ENCODE results near the gene ALDH5A1. TPM values are rescaled to one million over a fixed set of nuclear protein-coding genes. Genes with fewer than 3 reads are reported as not detected.

ALDH5A1 gene
- total RNA-seq, 2 donors from 2014 or later, result 8.0 to 14.7 TPM

DNA sequence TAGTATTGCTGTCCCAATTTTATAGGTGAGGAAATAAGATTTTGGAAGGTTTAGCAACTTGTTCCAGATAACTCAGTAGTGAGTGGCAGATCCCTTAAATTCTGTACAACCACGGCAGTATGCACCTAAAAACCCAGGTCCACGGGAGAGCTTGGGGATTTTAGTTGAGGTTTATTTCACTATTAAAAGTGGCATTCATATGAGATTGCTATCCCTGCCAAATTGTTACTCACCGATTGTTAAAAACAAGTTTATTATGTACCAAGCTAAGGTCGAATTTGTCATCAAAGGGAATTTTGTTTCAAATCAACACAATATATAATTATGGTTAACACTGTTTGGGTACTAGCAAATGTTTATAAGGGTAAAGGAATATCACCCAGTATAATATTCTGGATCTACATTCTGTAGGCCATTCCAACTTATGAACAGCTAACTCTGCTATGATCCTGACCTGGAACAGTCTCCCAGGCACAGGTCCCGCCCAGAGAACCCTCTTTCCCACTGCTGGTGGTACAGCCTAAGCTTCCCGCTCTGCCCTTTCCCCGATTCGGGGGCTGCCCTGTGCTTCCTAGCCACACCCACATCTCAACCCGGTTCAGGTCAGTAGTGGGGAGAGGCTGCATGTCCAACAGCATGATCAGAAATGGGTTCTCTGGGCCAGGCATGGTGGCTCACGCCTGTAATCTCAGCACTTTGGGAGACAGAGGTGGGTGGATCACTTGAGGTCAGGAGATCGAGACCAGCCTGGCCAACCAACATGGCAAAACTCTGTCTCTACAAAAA lies 30.3 kb upstream of the ALDH5A1 start:
- Mint-ChIP-seq H3K9me3 (no peaks in the 10 kb centered on the region), H3K4me3 (no peak overlapping the region), H3K36me3 (ENCODE audit: insufficient read depth in 2 of 2) (no peaks in the 10 kb centered on the region), H3K27ac (no peak overlapping the region), H3K27me3 (ENCODE audit: low read depth) (no peaks in the 10 kb centered on the region), H3K4me1 (ENCODE audit: low read depth) (no peaks in the 10 kb centered on the region)
- DNase-seq (no peak), ATAC-seq (replicated peaks in 1 of 2) (no peak)

GRCh38 chr6:24469811-24470210 lies 25.0 kb upstream of the ALDH5A1 start:
- Mint-ChIP-seq H3K27ac (no peak overlapping the region), H3K36me3 (ENCODE audit: insufficient read depth in 2 of 2) (no peaks in the 10 kb centered on the region), H3K4me1 (ENCODE audit: low read depth) (no peaks in the 10 kb centered on the region), H3K9me3 (no peaks in the 10 kb centered on the region), H3K27me3 (ENCODE audit: low read depth) (no peaks in the 10 kb centered on the region), H3K4me3 (no peak overlapping the region)
- no peak for DNase-seq
- ATAC-seq (replicated peaks in 1 of 2), result no peak

DNA sequence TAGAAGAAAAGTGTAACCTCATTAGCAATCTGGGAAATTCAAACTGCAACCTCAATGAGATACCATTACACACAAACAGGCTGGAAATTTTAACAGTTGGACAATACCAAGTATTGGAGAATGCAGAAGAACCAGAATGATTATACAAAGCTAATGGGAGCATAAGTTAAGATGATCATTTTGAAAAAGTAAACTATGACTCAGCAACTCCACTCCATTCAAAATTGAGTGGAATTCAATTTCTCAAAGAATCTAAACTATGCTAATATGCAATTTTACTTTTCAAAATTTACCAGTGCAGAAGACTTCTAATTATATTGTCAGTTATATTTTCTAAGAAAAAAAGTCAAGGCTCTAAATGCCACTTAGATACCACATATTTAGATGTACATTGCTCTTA lies 22.6 kb upstream of the ALDH5A1 start:
- H3K4me1 Mint-ChIP-seq (ENCODE audit: low read depth), result no peaks in the 10 kb centered on the region
- H3K27me3 Mint-ChIP-seq (ENCODE audit: low read depth), result no peaks in the 10 kb centered on the region
- H3K36me3 Mint-ChIP-seq (ENCODE audit: insufficient read depth in 2 of 2), result no peaks in the 10 kb centered on the region
- DNase-seq (no peak), ATAC-seq (replicated peaks in 1 of 2) (no peak)
- no peak overlapping the region for H3K4me3 Mint-ChIP-seq
- no peak overlapping the region for H3K27ac Mint-ChIP-seq
- no peaks in the 10 kb centered on the region for H3K9me3 Mint-ChIP-seq

DNA sequence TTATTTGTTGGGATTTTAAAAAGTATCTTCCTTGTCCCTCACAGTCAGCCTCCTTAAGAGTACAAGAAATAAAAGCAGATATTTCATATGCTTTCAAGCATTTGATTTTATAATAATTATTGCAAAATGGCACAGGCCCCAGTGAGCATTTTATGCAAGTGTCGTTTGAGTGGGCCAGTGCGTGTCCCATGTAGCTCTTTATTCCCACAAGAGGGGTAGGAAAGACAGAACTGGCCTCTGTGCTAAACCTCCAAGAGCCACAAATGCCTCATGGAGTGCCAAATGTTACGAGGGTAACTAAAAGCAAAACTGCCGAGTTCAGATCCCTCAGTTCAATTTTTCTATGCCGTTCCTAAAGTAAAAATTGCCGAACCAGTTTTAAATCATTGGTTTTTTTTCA lies 18.1 kb upstream of the ALDH5A1 start:
- Mint-ChIP-seq H3K4me1 (ENCODE audit: low read depth) (no peaks in the 10 kb centered on the region), H3K9me3 (no peaks in the 10 kb centered on the region), H3K27me3 (ENCODE audit: low read depth) (no peaks in the 10 kb centered on the region), H3K4me3 (no peak overlapping the region), H3K27ac (no peak overlapping the region), H3K36me3 (ENCODE audit: insufficient read depth in 2 of 2) (no peaks in the 10 kb centered on the region)
- ATAC-seq (replicated peaks in 1 of 2) (no peak), DNase-seq (no peak)

GRCh38 chr6:24477070-24477469 lies 17.7 kb upstream of the ALDH5A1 start:
- no peaks in the 10 kb centered on the region for H3K27me3 Mint-ChIP-seq (ENCODE audit: low read depth)
- ATAC-seq (replicated peaks in 1 of 2) (no peak), DNase-seq (no peak)
- no peak overlapping the region for H3K27ac Mint-ChIP-seq
- no peaks in the 10 kb centered on the region for H3K4me1 Mint-ChIP-seq (ENCODE audit: low read depth)
- no peak overlapping the region for H3K4me3 Mint-ChIP-seq
- H3K36me3 Mint-ChIP-seq (ENCODE audit: insufficient read depth in 2 of 2), result no peaks in the 10 kb centered on the region
- H3K9me3 Mint-ChIP-seq, result no peaks in the 10 kb centered on the region

- ATAC-seq (replicated peaks in 1 of 2) (no peak), DNase-seq (no peak)
- Mint-ChIP-seq H3K27me3 (ENCODE audit: low read depth) (no peaks in the 10 kb centered on the region), H3K9me3 (no peaks in the 10 kb centered on the region), H3K4me3 (no peak overlapping the region), H3K36me3 (ENCODE audit: insufficient read depth in 2 of 2) (no peaks in the 10 kb centered on the region), H3K4me1 (ENCODE audit: low read depth) (no peaks in the 10 kb centered on the region), H3K27ac (no peak overlapping the region)
Measured at GRCh38 chr6:24478903-24479302, 15.9 kb upstream of the ALDH5A1 start.

DNA sequence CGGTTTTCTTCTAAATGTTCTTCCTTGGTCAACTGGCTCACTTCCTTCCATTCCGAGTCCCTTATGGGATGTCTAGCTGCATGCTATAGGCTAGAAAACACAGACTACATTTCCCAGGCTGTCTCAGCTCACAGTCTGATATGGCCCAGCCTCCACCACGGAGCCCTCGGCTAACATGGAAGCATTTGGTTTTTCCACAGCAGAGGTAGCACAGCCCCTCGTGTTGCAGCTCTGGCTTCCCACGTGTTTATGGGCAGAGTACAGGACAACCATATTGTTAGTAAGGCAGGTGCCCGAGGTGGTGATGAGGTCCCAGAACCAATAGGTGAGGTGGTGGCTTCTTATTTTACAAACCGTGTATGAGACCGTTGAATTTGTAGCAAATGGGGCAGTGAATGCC lies 14.1 kb upstream of the ALDH5A1 start:
- Mint-ChIP-seq H3K4me3 (no peak overlapping the region), H3K27ac (no peak overlapping the region), H3K36me3 (ENCODE audit: insufficient read depth in 2 of 2) (no peaks in the 10 kb centered on the region), H3K9me3 (no peaks in the 10 kb centered on the region), H3K27me3 (ENCODE audit: low read depth) (no peaks in the 10 kb centered on the region), H3K4me1 (ENCODE audit: low read depth) (no peaks in the 10 kb centered on the region)
- no peak for DNase-seq
- no peak for ATAC-seq (replicated peaks in 1 of 2)

DNA sequence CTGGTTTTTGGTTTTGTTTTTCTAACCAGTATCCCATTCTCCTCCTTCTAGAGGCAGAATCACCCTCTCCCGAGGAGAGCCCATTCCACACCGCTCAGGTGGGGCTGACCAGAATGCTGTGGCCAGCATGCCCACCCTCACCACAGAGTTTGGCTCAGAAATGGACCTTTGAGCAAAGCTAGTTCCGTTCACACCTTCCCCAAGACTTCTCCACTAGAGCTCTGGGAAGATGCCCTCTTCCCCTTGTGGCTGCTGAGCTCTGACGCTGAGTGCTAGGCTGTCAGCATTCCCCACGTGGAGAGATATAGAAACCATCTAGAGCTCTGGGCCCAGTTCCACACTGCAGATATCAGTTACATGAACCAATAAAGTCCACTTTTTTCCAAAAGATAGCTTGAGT lies 13.3 kb upstream of the ALDH5A1 start:
- Mint-ChIP-seq H3K27ac (no peak overlapping the region), H3K9me3 (no peaks in the 10 kb centered on the region), H3K4me1 (ENCODE audit: low read depth) (no peaks in the 10 kb centered on the region), H3K27me3 (ENCODE audit: low read depth) (no peaks in the 10 kb centered on the region), H3K4me3 (no peak overlapping the region), H3K36me3 (ENCODE audit: insufficient read depth in 2 of 2) (no peaks in the 10 kb centered on the region)
- no peak for DNase-seq
- no peak for ATAC-seq (replicated peaks in 1 of 2)

GRCh38 chr6:24484657-24485323 lies 10.0 kb upstream of the ALDH5A1 start:
- no peaks in the 10 kb centered on the region for H3K9me3 Mint-ChIP-seq
- H3K4me1 Mint-ChIP-seq (ENCODE audit: low read depth), result no peaks in the 10 kb centered on the region
- H3K27ac Mint-ChIP-seq, result no peak overlapping the region
- DNase-seq, result no peak
- H3K4me3 Mint-ChIP-seq, result no peak overlapping the region
- ATAC-seq (replicated peaks in 1 of 2), result no peak
- H3K27me3 Mint-ChIP-seq (ENCODE audit: low read depth), result no peaks in the 10 kb centered on the region
- H3K36me3 Mint-ChIP-seq (ENCODE audit: insufficient read depth in 2 of 2), result no peaks in the 10 kb centered on the region

GRCh38 chr6:24486065-24486464 lies 8.7 kb upstream of the ALDH5A1 start:
- Mint-ChIP-seq H3K36me3 (ENCODE audit: insufficient read depth in 2 of 2) (no peaks in the 10 kb centered on the region), H3K4me1 (ENCODE audit: low read depth) (no peaks in the 10 kb centered on the region), H3K27ac (no peak overlapping the region), H3K27me3 (ENCODE audit: low read depth) (no peaks in the 10 kb centered on the region), H3K4me3 (no peak overlapping the region), H3K9me3 (no peaks in the 10 kb centered on the region)
- no peak for ATAC-seq (replicated peaks in 1 of 2)
- DNase-seq, result no peak

GRCh38 chr6:24489470-24489869 lies 5.3 kb upstream of the ALDH5A1 start, which contains the start of gene GPLD1:
Gene GPLD1, minus strand, starts transcription at chr6:24489578. Its CDS starts 67 bp downstream, at chr6:24489511.
- Mint-ChIP-seq H3K9me3 (no peaks in the 10 kb centered on the region), H3K27me3 (ENCODE audit: low read depth) (no peaks in the 10 kb centered on the region), H3K4me3 (no peak within 1 kb of the TSS), H3K4me1 (ENCODE audit: low read depth) (peaks cover 11% of the 10 kb centered on the region), H3K36me3 (ENCODE audit: insufficient read depth in 2 of 2) (no peaks in the 10 kb centered on the region), H3K27ac (no peak within 1 kb of the TSS)
- ATAC-seq (replicated peaks in 1 of 2), result no peak
- DNase-seq, result no peak

DNA sequence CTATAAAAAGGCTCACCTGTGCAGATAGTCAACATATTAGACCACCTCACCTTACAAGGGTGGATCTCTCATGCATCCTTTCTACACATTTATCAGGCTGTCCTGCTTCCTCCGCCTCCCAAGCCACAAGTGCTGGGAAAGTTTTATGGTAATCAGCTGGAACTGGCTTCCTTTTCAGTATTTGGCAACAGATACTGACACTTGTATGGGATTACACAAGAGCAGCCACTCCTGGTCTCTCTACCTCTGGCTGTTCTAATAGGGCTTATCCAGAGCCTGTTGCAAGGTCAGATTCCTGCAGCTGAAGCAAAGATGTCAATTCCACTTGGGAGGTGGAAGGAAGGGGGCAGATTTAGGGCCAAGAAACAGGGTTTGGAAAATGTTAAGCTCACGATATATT lies 4.9 kb upstream of the ALDH5A1 start:
- Mint-ChIP-seq H3K4me1 (ENCODE audit: low read depth) (peaks cover 11% of the 10 kb centered on the region), H3K9me3 (no peaks in the 10 kb centered on the region), H3K27me3 (ENCODE audit: low read depth) (no peaks in the 10 kb centered on the region), H3K27ac (no peak overlapping the region), H3K36me3 (ENCODE audit: insufficient read depth in 2 of 2) (no peaks in the 10 kb centered on the region), H3K4me3 (no peak overlapping the region)
- DNase-seq, result no peak
- ATAC-seq (replicated peaks in 1 of 2), result no peak

GRCh38 chr6:24490948-24491347 lies 3.8 kb upstream of the ALDH5A1 start:
- no peaks in the 10 kb centered on the region for H3K27me3 Mint-ChIP-seq (ENCODE audit: low read depth)
- H3K4me3 Mint-ChIP-seq, result no peak overlapping the region
- H3K9me3 Mint-ChIP-seq, result no peaks in the 10 kb centered on the region
- peaks cover 16% of the 10 kb centered on the region for H3K4me1 Mint-ChIP-seq (ENCODE audit: low read depth)
- DNase-seq, result no peak
- H3K36me3 Mint-ChIP-seq (ENCODE audit: insufficient read depth in 2 of 2), result no peaks in the 10 kb centered on the region
- no peak overlapping the region for H3K27ac Mint-ChIP-seq
- ATAC-seq (replicated peaks in 1 of 2), result no peak

DNA sequence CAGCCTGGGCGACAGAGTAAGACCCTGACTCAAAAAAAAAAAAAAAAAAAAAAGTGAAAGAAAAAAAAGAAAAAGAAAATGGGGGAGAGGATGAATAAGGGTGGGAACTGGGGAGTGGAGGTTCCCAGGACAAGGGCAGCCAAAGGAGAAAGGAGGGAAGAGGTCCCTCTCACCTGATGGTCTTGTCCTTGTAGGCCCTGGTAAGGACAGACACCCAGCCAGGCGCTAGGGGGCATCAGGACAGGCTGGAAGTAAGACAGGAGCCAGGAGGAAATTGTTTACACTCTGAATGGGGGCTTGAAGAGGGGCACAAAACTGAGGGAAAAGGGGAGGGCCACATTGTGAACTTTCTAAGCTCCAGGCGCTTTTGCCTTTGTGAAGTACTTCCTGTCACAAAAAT lies 2.3 kb upstream of the ALDH5A1 start:
- Mint-ChIP-seq H3K27me3 (ENCODE audit: low read depth) (no peaks in the 10 kb centered on the region), H3K4me3 (no peak overlapping the region), H3K4me1 (ENCODE audit: low read depth) (peaks cover 19% of the 10 kb centered on the region), H3K27ac (no peak overlapping the region), H3K36me3 (ENCODE audit: insufficient read depth in 2 of 2) (peaks cover 6 to 7% of the 10 kb centered on the region in 2 donors), H3K9me3 (peaks cover 1 to 2% of the 10 kb centered on the region in 2 donors)
- ATAC-seq (replicated peaks in 1 of 2) (no peak), DNase-seq (peak in 1 of 2 donors; percentile 5)

Measured in activated T-cell treated with anti-CD3 and anti-CD28 coated beads, Interleukin-2, amount 50 U/mL, for 72 hours (primary cell).